GM12873 (cell line): Measurements from ENCODE around the gene CHCHD6.

Experiments
- TF ChIP-seq, protein P1 (sequence below): IDR thresholded peaks from 2 replicates; pipeline ENCODE4 v1.5.1; 2012; ENCODE audit warnings: low read depth, mild to moderate bottlenecking, moderate library complexity, low read length, control low read depth; ENCODE audit not compliant: insufficient read depth; ENCODE audit errors: missing control alignments

The CHCHD6 gene

GRCh38 chr3:126747768-126748167, 43.7 kb downstream of the CHCHD6 start:
- TF ChIP-seq, protein P1, sequence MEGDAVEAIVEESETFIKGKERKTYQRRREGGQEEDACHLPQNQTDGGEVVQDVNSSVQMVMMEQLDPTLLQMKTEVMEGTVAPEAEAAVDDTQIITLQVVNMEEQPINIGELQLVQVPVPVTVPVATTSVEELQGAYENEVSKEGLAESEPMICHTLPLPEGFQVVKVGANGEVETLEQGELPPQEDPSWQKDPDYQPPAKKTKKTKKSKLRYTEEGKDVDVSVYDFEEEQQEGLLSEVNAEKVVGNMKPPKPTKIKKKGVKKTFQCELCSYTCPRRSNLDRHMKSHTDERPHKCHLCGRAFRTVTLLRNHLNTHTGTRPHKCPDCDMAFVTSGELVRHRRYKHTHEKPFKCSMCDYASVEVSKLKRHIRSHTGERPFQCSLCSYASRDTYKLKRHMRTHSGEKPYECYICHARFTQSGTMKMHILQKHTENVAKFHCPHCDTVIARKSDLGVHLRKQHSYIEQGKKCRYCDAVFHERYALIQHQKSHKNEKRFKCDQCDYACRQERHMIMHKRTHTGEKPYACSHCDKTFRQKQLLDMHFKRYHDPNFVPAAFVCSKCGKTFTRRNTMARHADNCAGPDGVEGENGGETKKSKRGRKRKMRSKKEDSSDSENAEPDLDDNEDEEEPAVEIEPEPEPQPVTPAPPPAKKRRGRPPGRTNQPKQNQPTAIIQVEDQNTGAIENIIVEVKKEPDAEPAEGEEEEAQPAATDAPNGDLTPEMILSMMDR = no peak

DNA sequence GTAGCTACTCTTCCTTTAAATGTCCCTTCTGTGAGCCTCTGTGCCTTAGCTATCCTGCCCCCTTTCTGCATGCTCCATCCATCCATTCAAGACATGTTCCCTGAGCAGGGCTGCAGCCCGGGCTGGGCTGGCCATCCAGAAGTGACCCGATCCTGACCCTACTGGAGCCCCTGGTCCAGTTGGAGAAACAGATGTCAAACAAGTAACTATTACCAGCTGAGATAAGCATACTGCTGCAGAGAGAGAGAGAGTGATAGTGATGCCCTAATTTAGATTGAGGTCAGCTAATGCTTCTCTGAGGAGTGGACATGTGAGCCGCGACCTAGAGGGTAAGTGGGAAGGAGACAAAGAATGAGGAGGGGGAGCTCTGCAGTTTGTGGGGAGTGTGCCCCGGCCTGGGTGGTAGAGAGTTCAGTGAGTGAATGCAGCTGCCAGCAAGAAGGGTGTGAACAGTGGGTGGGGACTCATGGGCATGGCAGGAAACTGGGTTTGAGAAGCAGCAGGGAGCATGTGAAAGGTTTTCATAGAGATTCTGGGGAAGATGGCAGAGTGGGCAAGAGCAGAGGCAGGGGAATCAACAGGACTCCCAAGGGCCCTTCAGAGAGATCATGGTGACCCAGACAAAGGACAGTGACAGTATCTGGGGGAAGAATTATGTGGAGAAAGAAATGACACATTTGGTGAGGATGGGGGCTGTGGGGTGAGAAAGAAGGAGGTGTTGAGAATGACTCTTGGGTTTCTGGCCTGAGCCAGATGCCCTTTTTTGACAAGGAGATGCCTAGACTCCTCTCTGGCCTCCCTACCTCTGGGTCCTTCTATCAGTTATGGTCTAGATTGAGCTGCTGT, 44.9 kb downstream of the CHCHD6 start:
- TF ChIP-seq, protein P1 = no peak

DNA sequence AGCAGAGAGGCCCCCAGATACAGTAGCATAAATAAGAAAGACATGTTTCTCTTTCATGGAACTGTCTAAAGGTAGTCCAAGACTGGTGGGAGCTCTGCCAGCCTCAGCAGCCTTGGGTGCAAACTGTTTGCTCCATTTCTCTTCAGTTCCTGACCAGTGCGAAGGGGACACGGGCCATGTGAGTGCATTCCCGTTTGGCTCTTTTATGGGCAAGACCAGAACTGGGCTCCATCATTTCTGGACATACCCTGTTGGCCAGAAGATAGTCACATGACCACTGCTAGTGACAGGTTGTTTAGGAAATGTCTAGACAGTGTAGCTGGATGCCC, 45.5 kb downstream of the CHCHD6 start:
- TF ChIP-seq, protein P1 = no peak

DNA sequence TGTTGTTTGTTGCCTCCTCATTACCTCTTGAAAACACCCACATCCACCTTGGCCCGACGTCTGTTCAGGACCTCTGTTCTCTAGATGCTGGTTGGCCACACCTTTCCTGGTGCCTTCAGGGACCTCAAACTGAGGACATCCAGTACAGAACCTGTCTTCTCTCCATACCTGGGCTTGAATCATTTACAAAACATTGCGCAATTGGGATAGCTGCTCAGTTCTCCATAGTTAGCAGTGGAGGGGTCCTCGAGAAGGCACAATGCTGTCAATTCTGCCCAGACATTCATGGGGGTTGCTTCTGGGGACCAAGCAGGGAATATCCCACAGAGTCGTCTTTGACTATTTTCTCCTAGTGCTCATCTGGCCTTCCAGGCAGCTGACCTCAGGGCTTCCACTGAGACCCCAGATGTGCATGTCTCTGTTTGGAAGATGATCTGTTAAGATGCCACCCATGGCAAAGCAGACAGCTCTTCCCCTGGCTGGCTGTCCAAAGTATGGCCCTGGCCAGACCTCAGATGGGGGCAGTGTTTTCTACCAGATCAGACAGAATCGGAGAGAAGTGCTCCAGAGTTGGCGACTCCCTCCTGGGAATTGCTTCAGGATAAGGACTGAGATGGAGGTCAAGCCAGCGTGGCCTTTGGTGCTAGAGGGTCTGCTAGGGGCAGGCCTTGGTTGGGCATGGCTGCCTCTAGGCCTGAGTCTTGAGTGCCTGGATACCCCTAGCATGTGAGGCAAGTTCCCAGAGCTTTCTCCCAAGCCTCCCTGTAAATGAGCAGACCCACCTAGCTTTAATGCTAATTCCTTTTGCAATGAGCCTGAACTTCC, 46.1 kb downstream of the CHCHD6 start:
- TF ChIP-seq, protein P1 = no peak

GRCh38 chr3:126750756-126751121, 46.7 kb downstream of the CHCHD6 start:
- TF ChIP-seq, protein P1 = no peak

GRCh38 chr3:126751611-126752302, 47.7 kb downstream of the CHCHD6 start:
- TF ChIP-seq, protein P1 = no peak
